Right lobe of liver (tissue), 4 donors: ENCODE measurements around the gene TMIGD1.

Experiments used
- CTCF ChIP-seq, 4 donors: fragments of 200-600 bp in 3 of 4; fragments of 450-650 bp in 1 of 4; IDR thresholded peaks; one replicate each; pipeline versions ENCODE4 v1.5.1 to v1.8.0; 2016 to 2022; ENCODE audit warnings: antibody characterized with exemption in 4 of 4, mild to moderate bottlenecking in 2 of 4
- POLR2A ChIP-seq: fragments of 450-650 bp; IDR thresholded peaks from one replicate; pipeline ENCODE4 v1.6.1; 2017; ENCODE audit warnings: antibody characterized with exemption, mild to moderate bottlenecking
- donor health status: DM: no; HTN: no; CAD: no.
- donor health status: DM: no; HTN: no; CAD: no.
- donor health status: DM: no; HTN: yes; CAD: no.

- TF ChIP-seq CTCF (IDR thresholded peaks at IDR 0.05) (no peak), POLR2A (no peak)
Observed at GRCh38 chr17:30346221-30346795, 12.5 kb upstream of the TMIGD1 start.
